Testis (tissue), 2 donors: ENCODE measurements around the gene GRHPR.

ENCODE experiments used
- POLR2A ChIP-seq: fragments of 450-650 bp; IDR thresholded peaks from one replicate; pipeline ENCODE4 v1.6.1; 2017; ENCODE audit warnings: antibody characterized with exemption, mild to moderate bottlenecking, moderate library complexity
- TF ChIP-seq, protein P1 (sequence below), 3 experiments: fragments of 450-650 bp in 2 of 3; fragments of 200-600 bp in 1 of 3; sonication (generic) in 1 of 3; IDR thresholded peaks; one replicate each; pipeline ENCODE4 v1.5.1; 2016 to 2019; ENCODE audit warnings: antibody characterized with exemption in 3 of 3, mild to moderate bottlenecking in 2 of 3, moderate library complexity in 1 of 3

DNA sequence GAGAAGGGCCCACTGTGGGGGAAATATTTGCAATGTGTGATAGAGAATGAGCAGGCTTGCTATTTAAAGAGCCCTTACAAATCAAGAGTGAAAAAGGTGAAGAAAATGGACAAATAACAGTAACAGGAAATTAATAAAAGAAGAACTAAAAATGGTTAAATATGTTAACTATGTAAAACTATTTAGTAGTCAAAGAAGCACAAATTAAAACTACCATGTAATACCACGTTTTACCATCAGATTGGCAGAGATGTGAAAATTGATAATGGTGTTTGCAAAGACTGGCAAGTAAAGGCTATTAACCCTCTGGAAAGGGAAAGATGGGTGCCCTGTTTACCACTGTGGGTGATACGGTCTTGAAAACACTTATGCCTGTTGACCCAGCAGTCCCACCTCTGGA, 23.2 kb upstream of the GRHPR start:
- TF ChIP-seq, protein P1, sequence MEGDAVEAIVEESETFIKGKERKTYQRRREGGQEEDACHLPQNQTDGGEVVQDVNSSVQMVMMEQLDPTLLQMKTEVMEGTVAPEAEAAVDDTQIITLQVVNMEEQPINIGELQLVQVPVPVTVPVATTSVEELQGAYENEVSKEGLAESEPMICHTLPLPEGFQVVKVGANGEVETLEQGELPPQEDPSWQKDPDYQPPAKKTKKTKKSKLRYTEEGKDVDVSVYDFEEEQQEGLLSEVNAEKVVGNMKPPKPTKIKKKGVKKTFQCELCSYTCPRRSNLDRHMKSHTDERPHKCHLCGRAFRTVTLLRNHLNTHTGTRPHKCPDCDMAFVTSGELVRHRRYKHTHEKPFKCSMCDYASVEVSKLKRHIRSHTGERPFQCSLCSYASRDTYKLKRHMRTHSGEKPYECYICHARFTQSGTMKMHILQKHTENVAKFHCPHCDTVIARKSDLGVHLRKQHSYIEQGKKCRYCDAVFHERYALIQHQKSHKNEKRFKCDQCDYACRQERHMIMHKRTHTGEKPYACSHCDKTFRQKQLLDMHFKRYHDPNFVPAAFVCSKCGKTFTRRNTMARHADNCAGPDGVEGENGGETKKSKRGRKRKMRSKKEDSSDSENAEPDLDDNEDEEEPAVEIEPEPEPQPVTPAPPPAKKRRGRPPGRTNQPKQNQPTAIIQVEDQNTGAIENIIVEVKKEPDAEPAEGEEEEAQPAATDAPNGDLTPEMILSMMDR (IDR thresholded peaks at IDR 0.05): no peak
- TF ChIP-seq POLR2A: no peak
